Stimulated activated CD4-positive, alpha-beta T cell treated with anti-CD3 and anti-CD28 coated beads, Interleukin-12 subunit alpha, Interleukin-12 subunit beta, amount 100 ng/mL, for 48 hours (primary cell): ENCODE measurements around the gene MZB1.
"Not testable (repeated sequence)": the region's sequence is repeated elsewhere in the genome, so short reads cannot be mapped to it uniquely, and the experiment has no call there.

ENCODE experiments used
- DNase-seq, 3 donors: peaks; one replicate each; pipeline ENCODE4 v3.0.0-alpha.2; 2020; ENCODE audit warnings: low read depth in 2 of 3, low spot score in 1 of 3

Gene MZB1

GRCh38 chr5:139378101-139378825, 11.4 kb downstream of the MZB1 start:
- DNase-seq = no peak

GRCh38 chr5:139377226-139377625, 12.5 kb downstream of the MZB1 start:
- DNase-seq = no peak

- DNase-seq = no peak
These were observed 13.3 kb downstream of the MZB1 start for GRCh38 chr5:139376364-139376763.

- DNase-seq = no peak
These were observed 14.8 kb downstream of the MZB1 start for GRCh38 chr5:139374909-139375308.

- DNase-seq = no peak
These were observed 18.0 kb downstream of the MZB1 start for GRCh38 chr5:139371482-139372435.

- DNase-seq = no peak
These were observed 20.5 kb downstream of the MZB1 start for GRCh38 chr5:139369181-139369580.

- DNase-seq = no peak
These were observed 21.1 kb downstream of the MZB1 start for GRCh38 chr5:139368613-139369012.

- no peak for DNase-seq
These were observed 25.2 kb downstream of the MZB1 start for GRCh38 chr5:139364466-139364865.

GRCh38 chr5:139363937-139364336, 25.8 kb downstream of the MZB1 start:
- no peak for DNase-seq

- DNase-seq = no peak
These were observed 27.8 kb downstream of the MZB1 start for GRCh38 chr5:139361835-139362429.

GRCh38 chr5:139360384-139360783, 29.3 kb downstream of the MZB1 start:
- no peak for DNase-seq

- DNase-seq = no peak
These were observed 31.6 kb downstream of the MZB1 start for GRCh38 chr5:139358064-139358463.

- not testable (repeated sequence) for DNase-seq
These were observed 33.8 kb downstream of the MZB1 start for GRCh38 chr5:139355900-139356299.

GRCh38 chr5:139354186-139354585, 35.5 kb downstream of the MZB1 start:
- DNase-seq = no peak

- DNase-seq = not testable (repeated sequence)
These were observed 41.9 kb downstream of the MZB1 start for GRCh38 chr5:139347863-139348262.

GRCh38 chr5:139345442-139345841, 44.3 kb downstream of the MZB1 start:
- not testable (repeated sequence) for DNase-seq

- no peak for DNase-seq
These were observed 45.5 kb downstream of the MZB1 start for GRCh38 chr5:139344177-139344576.

- DNase-seq = no peak
These were observed 46.2 kb downstream of the MZB1 start for GRCh38 chr5:139343476-139343875.

- no peak for DNase-seq
These were observed 47.3 kb downstream of the MZB1 start for GRCh38 chr5:139342423-139342723.

GRCh38 chr5:139341689-139342422, 47.9 kb downstream of the MZB1 start, which contains the start of gene PAIP2:
TSS of gene PAIP2 (plus strand) at chr5:139341854. CDS start at chr5:139363785, 21,931 bp downstream.
- DNase-seq = peak; percentile 95 to 97 (median 96)

- DNase-seq = peak in 1 of 3 donors; percentile 12
These were observed 48.5 kb downstream of the MZB1 start for GRCh38 chr5:139341187-139341688.
